HCT116 (cell line): ENCODE measurements around the gene LCNL1. TPM values are rescaled to one million over a fixed set of nuclear protein-coding genes. Genes with fewer than 3 reads are reported as not detected.

Experiments
- ATAC-seq: fragments of 200-7000 bp; cut with Tn5 transposase; 2 replicates; pipeline ENCODE4 v1.9.1; 2020; ENCODE audit warnings: mild to moderate bottlenecking, moderate library complexity
- BruUV-seq: library from RNA; stranded (reverse); fragments of 400-500 nt; replicated peaks from 2 replicates; lab custom pipeline; 2021; lab: Mats Ljungman, UMichigan
- CTCF ChIA-PET: fragments of 300-600 bp; sonication (Branson Sonifier 250); formaldehyde crosslinking; loops from one replicate; lab custom pipeline; 2021; ENCODE audit warnings: antibody characterized with exemption; lab: Charles Lee
- POLR2A ChIA-PET: fragments of 300-600, 350-600 bp; sonication (Branson Sonifier 250); formaldehyde crosslinking; loops from one replicate; lab custom pipeline; 2021; ENCODE audit warnings: antibody characterized with exemption; lab: Charles Lee
- RAD21 ChIA-PET, 2 experiments: fragments of 300-600 bp; sonication (Branson Sonifier 250); formaldehyde crosslinking; loops; one replicate each; lab custom pipeline; 2023; ENCODE audit warnings: low total read pairs in 2 of 2; ENCODE audit not compliant: uncharacterized antibody in 2 of 2, unreplicated experiment in 2 of 2, low non-redundant PET in 1 of 2; lab: Charles Lee
- DNase-seq: peaks from one replicate; pipeline ENCODE4 v3.0.0-alpha.2; 2010; ENCODE audit warnings: low read depth, low spot score
- H2AFZ ChIP-seq: fragments of 200-600 bp; shearing (Covaris generic), sonication (generic); 2 replicates; pipeline ENCODE4 v1.6.1; 2017; ENCODE audit warnings: low read depth, mixed run types, mixed read lengths, antibody characterized with exemption, low read length; ENCODE audit not compliant: poor library complexity, severe bottlenecking
- H3K27ac ChIP-seq: 2 replicates; pipeline ENCODE4 v1.5.1; 2012; ENCODE audit warnings: low read depth, low read length
- H3K27me3 ChIP-seq: fragments of 200-600 bp; sonication (generic); 2 replicates; pipeline ENCODE4 v1.6.1; 2016; ENCODE audit warnings: mixed run types, low read length, mixed read lengths; ENCODE audit not compliant: insufficient read depth
- H3K36me3 ChIP-seq, 2 experiments: fragments of 200-500 bp in 1 of 2; fragments of 200-600 bp in 1 of 2; sonication (Bioruptor generic) in 1 of 2; sonication (generic) in 1 of 2; 2 replicates each; pipeline versions ENCODE4 v1.5.1 to v1.6.1; 2014 to 2016; ENCODE audit warnings: low read length in 2 of 2, inconsistent platforms in 1 of 2, mixed read lengths in 1 of 2, mixed run types in 1 of 2; ENCODE audit not compliant: insufficient read depth in 2 of 2, control insufficient read depth in 1 of 2
- H3K4me1 ChIP-seq, 2 experiments: fragments of 200-600 bp in 1 of 2; sonication (generic) in 1 of 2; 2 replicates each; pipeline versions ENCODE4 v1.5.1 to v1.6.1; 2012 to 2017; ENCODE audit warnings: low read length in 2 of 2, inconsistent platforms in 1 of 2, mild to moderate bottlenecking in 1 of 2, mixed read lengths in 1 of 2, mixed run types in 1 of 2, moderate library complexity in 1 of 2; ENCODE audit not compliant: insufficient read depth in 2 of 2, control insufficient read depth in 1 of 2
- H3K4me2 ChIP-seq: fragments of 200-600 bp; sonication (generic); 2 replicates; pipeline ENCODE4 v1.6.1; 2017; ENCODE audit warnings: mixed run types, low read length, mixed read lengths
- H3K4me3 ChIP-seq, 2 experiments: fragments of 200-600 bp in 1 of 2; sonication (generic) in 1 of 2; replicated peaks in 1 of 2; 2 replicates each; pipeline ENCODE4 v1.5.1; 2011 to 2016; ENCODE audit warnings: low read length in 2 of 2, control low read depth in 1 of 2, low read depth in 1 of 2, mild to moderate bottlenecking in 1 of 2, mixed read lengths in 1 of 2, mixed run types in 1 of 2
- H3K79me2 ChIP-seq: fragments of 200-600 bp; sonication (generic); 2 replicates; pipeline ENCODE4 v1.6.1; 2017; ENCODE audit warnings: mild to moderate bottlenecking, mixed run types, low read length, moderate library complexity, mixed read lengths; ENCODE audit not compliant: insufficient read depth
- H3K9ac ChIP-seq: fragments of 200-600 bp; sonication (generic); 2 replicates; pipeline ENCODE4 v1.6.1; 2016; ENCODE audit warnings: low read length, mixed read lengths
- H3K9me2 ChIP-seq: fragments of 200-600 bp; sonication (generic), shearing (Covaris generic); 2 replicates; pipeline ENCODE4 v1.6.1; 2017; ENCODE audit warnings: mixed run types, mild to moderate bottlenecking, moderate library complexity; ENCODE audit not compliant: insufficient read depth
- H3K9me3 ChIP-seq, 2 experiments: fragments of 200-500 bp in 1 of 2; fragments of 200-600 bp in 1 of 2; sonication (Bioruptor generic) in 1 of 2; sonication (generic) in 1 of 2; 2 replicates each; pipeline ENCODE4 v1.6.1; 2014 to 2017; ENCODE audit warnings: low read length in 2 of 2, mixed read lengths in 2 of 2, inconsistent platforms in 1 of 2, low read depth in 1 of 2, mild to moderate bottlenecking in 1 of 2, mixed run types in 1 of 2, moderate library complexity in 1 of 2; ENCODE audit not compliant: control insufficient read depth in 1 of 2, insufficient read depth in 1 of 2
- H4K20me1 ChIP-seq: fragments of 200-600 bp; sonication (generic), shearing (Covaris generic); 2 replicates; pipeline ENCODE4 v1.6.1; 2017; ENCODE audit warnings: mixed run types, mild to moderate bottlenecking, moderate library complexity; ENCODE audit not compliant: insufficient read depth
- FOSL1 ChIP-seq: IDR thresholded peaks from 2 replicates; pipeline ENCODE4 v1.6.1; 2012; ENCODE audit warnings: low read depth
- SP1 ChIP-seq: IDR thresholded peaks from 2 replicates; pipeline ENCODE4 v1.6.1; 2012; ENCODE audit warnings: low read depth
- SRF ChIP-seq: IDR thresholded peaks from 2 replicates; pipeline ENCODE4 v1.6.1; 2012; ENCODE audit warnings: low read depth
- YY1 ChIP-seq: IDR thresholded peaks from 2 replicates; pipeline ENCODE4 v1.6.1; 2011; ENCODE audit warnings: low read length, low read depth, moderate library complexity, mild to moderate bottlenecking; ENCODE audit not compliant: insufficient replicate concordance; ENCODE audit errors: extremely low read depth
- ZBTB33 ChIP-seq: IDR thresholded peaks from 2 replicates; pipeline ENCODE4 v1.6.1; 2011; ENCODE audit warnings: mild to moderate bottlenecking, low read length, moderate library complexity; ENCODE audit not compliant: insufficient replicate concordance; ENCODE audit errors: extremely low read depth
- intact Hi-C: fragments of 100-400 bp; cut with micrococcal nuclease; formaldehyde crosslinking; loops from 2 replicates; pipeline ENCODE4 v1.10.0; 2022
- total RNA-seq: library from RNA; stranded (reverse); gene quantifications from one replicate; pipeline ENCODE4 v1.2.1, GENCODE V29; 2021; ENCODE audit not compliant: unreplicated experiment
- TF ChIP-seq, protein P1 (sequence below): IDR thresholded peaks from 2 replicates; pipeline ENCODE4 v1.6.1; 2012

The LCNL1 gene
- total RNA-seq, 1 experiment from 2014 or later, result 0.44 TPM

GRCh38 chr9:137017071-137017470 is 34.3 kb downstream of the LCNL1 start:
- TF ChIP-seq, protein P1, sequence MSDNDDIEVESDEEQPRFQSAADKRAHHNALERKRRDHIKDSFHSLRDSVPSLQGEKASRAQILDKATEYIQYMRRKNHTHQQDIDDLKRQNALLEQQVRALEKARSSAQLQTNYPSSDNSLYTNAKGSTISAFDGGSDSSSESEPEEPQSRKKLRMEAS, result no peak
- TF ChIP-seq ZBTB33 (no peak), SRF (no peak), YY1 (no peak), SP1 (no peak), FOSL1 (no peak)
- Histone ChIP-seq H4K20me1 (no peaks in the 10 kb centered on the region), H3K4me3 (no peak overlapping the region), H2AFZ (no peak overlapping the region), H3K4me2 (no peak overlapping the region), H3K79me2 (no peaks in the 10 kb centered on the region), H3K4me1 (peaks cover 0 to under 1% of the 10 kb centered on the region in 2 experiments; a peak in 1 of 4 replicates), H3K27me3 (no peaks in the 10 kb centered on the region), H3K9ac (no peak overlapping the region), H3K9me3 (no peaks in the 10 kb centered on the region), H3K36me3 (peaks cover 19 to 27% of the 10 kb centered on the region in 2 experiments; a peak in 3 of 4 replicates), H3K9me2 (no peaks in the 10 kb centered on the region), H3K27ac (no peak overlapping the region)
- POLR2A ChIA-PET, result no interaction called here
- CTCF ChIA-PET, result interaction anchor here (1.2 kb wide), 1 partner anchor 12 kb away, joined by 4 read pairs; no protein-coding TSS in a partner anchor
- RAD21 ChIA-PET, result no interaction called here
- BruUV-seq, result no TSS peak
- ATAC-seq (no peak), DNase-seq (no peak)
- intact Hi-C loops, result no loop called here
